Astrocyte (in vitro differentiated cells and primary cell): ENCODE results near the gene JMJD1C.

Experiments
- EZH2 ChIP-seq: IDR thresholded peaks from 2 replicates; pipeline ENCODE4 v1.6.1; 2012; ENCODE audit warnings: mild to moderate bottlenecking, low read length, inconsistent platforms; ENCODE audit not compliant: insufficient read depth
- TF ChIP-seq, protein P1 (sequence below): IDR thresholded peaks from 2 replicates; pipeline ENCODE4 v1.5.1; 2011; ENCODE audit warnings: low read depth, mild to moderate bottlenecking, inconsistent platforms, low read length, moderate library complexity; ENCODE audit not compliant: insufficient read depth

DNA sequence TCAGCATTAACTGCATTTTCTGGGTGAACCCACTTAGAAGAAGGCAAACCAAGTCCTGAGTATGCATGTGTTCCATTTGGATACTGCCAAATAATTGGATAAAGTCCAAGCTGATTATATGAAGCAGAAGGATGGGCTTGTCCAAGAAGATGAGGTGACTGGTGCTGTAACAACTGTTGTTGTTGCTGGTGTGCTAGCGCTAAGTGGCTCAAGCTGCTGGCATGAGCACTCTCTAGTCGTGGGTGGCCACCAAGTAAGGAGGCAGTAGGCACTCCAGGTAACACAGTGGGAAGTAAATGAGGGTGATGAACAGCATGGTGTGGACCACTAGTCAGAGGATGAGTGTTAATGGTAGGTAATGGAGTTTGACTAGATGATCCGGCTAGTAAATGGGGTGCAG lies 252.3 kb downstream of the JMJD1C start:
- TF ChIP-seq, protein P1, sequence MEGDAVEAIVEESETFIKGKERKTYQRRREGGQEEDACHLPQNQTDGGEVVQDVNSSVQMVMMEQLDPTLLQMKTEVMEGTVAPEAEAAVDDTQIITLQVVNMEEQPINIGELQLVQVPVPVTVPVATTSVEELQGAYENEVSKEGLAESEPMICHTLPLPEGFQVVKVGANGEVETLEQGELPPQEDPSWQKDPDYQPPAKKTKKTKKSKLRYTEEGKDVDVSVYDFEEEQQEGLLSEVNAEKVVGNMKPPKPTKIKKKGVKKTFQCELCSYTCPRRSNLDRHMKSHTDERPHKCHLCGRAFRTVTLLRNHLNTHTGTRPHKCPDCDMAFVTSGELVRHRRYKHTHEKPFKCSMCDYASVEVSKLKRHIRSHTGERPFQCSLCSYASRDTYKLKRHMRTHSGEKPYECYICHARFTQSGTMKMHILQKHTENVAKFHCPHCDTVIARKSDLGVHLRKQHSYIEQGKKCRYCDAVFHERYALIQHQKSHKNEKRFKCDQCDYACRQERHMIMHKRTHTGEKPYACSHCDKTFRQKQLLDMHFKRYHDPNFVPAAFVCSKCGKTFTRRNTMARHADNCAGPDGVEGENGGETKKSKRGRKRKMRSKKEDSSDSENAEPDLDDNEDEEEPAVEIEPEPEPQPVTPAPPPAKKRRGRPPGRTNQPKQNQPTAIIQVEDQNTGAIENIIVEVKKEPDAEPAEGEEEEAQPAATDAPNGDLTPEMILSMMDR: no peak
- TF ChIP-seq EZH2: no peak
